ENCODE measurements around the gene POLD4.

POLD4 gene

GRCh38 chr11:67317205-67317887 is 36.0 kb downstream of the POLD4 start:
- DNase-seq (ENCODE audit: low spot score in 2 of 2), result peak; percentile 97 to 98
- Histone ChIP-seq H3K36me3 (replicated peaks) (no peaks in the 10 kb centered on the region), H3K9me3 (no peaks in the 10 kb centered on the region), H3K27me3 (ENCODE audit: low read depth) (no peaks in the 10 kb centered on the region), H3K4me3 (peak overlapping the region; percentile 59), H3K4me1 (peaks cover 3% of the 10 kb centered on the region; the same call in 1 of the 2 replicates)
- in situ Hi-C loops (cut with MboI; ENCODE audit: low sequenced_read_pairs), result loop anchor here (5.0 to 10.0 kb wide), 2 partner anchors 55 to 233 kb away; no protein-coding TSS in a partner anchor

GRCh38 chr11:67316882-67317204 is 36.5 kb downstream of the POLD4 start:
- H3K36me3 ChIP-seq (replicated peaks), result no peaks in the 10 kb centered on the region
- no peaks in the 10 kb centered on the region for H3K27me3 ChIP-seq (ENCODE audit: low read depth)
- H3K4me1 ChIP-seq, result peaks cover 3% of the 10 kb centered on the region; the same call in 1 of the 2 replicates
- in situ Hi-C loops (cut with MboI; ENCODE audit: low sequenced_read_pairs), result loop anchor here (5.0 to 10.0 kb wide), 2 partner anchors 55 to 232 kb away; no protein-coding TSS in a partner anchor
- DNase-seq (ENCODE audit: low spot score in 2 of 2), result no peak
- H3K4me3 ChIP-seq, result peak overlapping the region; percentile 59
- no peaks in the 10 kb centered on the region for H3K9me3 ChIP-seq

GRCh38 chr11:67315325-67315909 is 37.9 kb downstream of the POLD4 start:
- H3K4me1 ChIP-seq, result peaks cover 3% of the 10 kb centered on the region; the same call in 1 of the 2 replicates
- DNase-seq (ENCODE audit: low spot score in 2 of 2), result no peak
- H3K9me3 ChIP-seq, result no peaks in the 10 kb centered on the region
- in situ Hi-C loops (cut with MboI; ENCODE audit: low sequenced_read_pairs), result loop anchor here (5.0 to 10.0 kb wide), 2 partner anchors 53 to 231 kb away; no protein-coding TSS in a partner anchor
- no peaks in the 10 kb centered on the region for H3K36me3 ChIP-seq (replicated peaks)
- H3K27me3 ChIP-seq (ENCODE audit: low read depth), result no peaks in the 10 kb centered on the region
- no peak overlapping the region for H3K4me3 ChIP-seq

- DNase-seq (ENCODE audit: low spot score in 2 of 2), result no peak
- H3K36me3 ChIP-seq (replicated peaks), result peaks cover 5% of the 10 kb centered on the region; the same call in 1 of the 2 replicates
- H3K9me3 ChIP-seq, result no peaks in the 10 kb centered on the region
- in situ Hi-C loops (cut with MboI; ENCODE audit: low sequenced_read_pairs), result loop anchor here (10.0 kb wide), 1 partner anchor 229 kb away; no protein-coding TSS in a partner anchor
- H3K4me3 ChIP-seq, result no peak overlapping the region
- H3K4me1 ChIP-seq, result peaks cover 3% of the 10 kb centered on the region; the same call in 1 of the 2 replicates
- H3K27me3 ChIP-seq (ENCODE audit: low read depth), result no peaks in the 10 kb centered on the region
These were observed 39.1 kb downstream of the POLD4 start for GRCh38 chr11:67314218-67314617.

- peaks cover 8% of the 10 kb centered on the region for H3K36me3 ChIP-seq (replicated peaks)
- in situ Hi-C loops (cut with MboI; ENCODE audit: low sequenced_read_pairs), result loop anchor here (10.0 kb wide), 1 partner anchor 229 kb away; no protein-coding TSS in a partner anchor
- H3K27me3 ChIP-seq (ENCODE audit: low read depth), result no peaks in the 10 kb centered on the region
These were observed 40.0 kb downstream of the POLD4 start for GRCh38 chr11:67313125-67313890.

GRCh38 chr11:67312187-67313021 is 40.9 kb downstream of the POLD4 start:
- Histone ChIP-seq H3K4me1 (peaks cover 3% of the 10 kb centered on the region; the same call in 1 of the 2 replicates), H3K27me3 (ENCODE audit: low read depth) (no peaks in the 10 kb centered on the region), H3K4me3 (no peak overlapping the region), H3K9me3 (no peaks in the 10 kb centered on the region), H3K36me3 (replicated peaks) (peaks cover 12% of the 10 kb centered on the region)
- in situ Hi-C loops (cut with MboI; ENCODE audit: low sequenced_read_pairs), result loop anchor here (10.0 kb wide), 1 partner anchor 228 kb away; no protein-coding TSS in a partner anchor
- DNase-seq (ENCODE audit: low spot score in 2 of 2), result no peak

More at GRCh38 chr11:67313125-67313890, 40.0 kb downstream of the POLD4 start:
- no peak for DNase-seq (ENCODE audit: low spot score in 2 of 2)
- Histone ChIP-seq H3K4me3 (no peak overlapping the region), H3K9me3 (no peaks in the 10 kb centered on the region), H3K4me1 (peaks cover 3% of the 10 kb centered on the region; the same call in 1 of the 2 replicates)

- Histone ChIP-seq H3K4me3 (no peak overlapping the region), H3K9me3 (no peaks in the 10 kb centered on the region), H3K4me1 (peaks cover 3% of the 10 kb centered on the region; the same call in 1 of the 2 replicates), H3K36me3 (replicated peaks) (peaks cover 14% of the 10 kb centered on the region), H3K27me3 (ENCODE audit: low read depth) (no peaks in the 10 kb centered on the region)
- in situ Hi-C loops (cut with MboI; ENCODE audit: low sequenced_read_pairs), result loop anchor here (10.0 kb wide), 1 partner anchor 227 kb away; no protein-coding TSS in a partner anchor
- DNase-seq (ENCODE audit: low spot score in 2 of 2), result no peak
These were observed 41.7 kb downstream of the POLD4 start for GRCh38 chr11:67311556-67312082.

GRCh38 chr11:67311051-67311555 is 42.2 kb downstream of the POLD4 start:
- in situ Hi-C loops (cut with MboI; ENCODE audit: low sequenced_read_pairs), result loop anchor here (10.0 kb wide), 1 partner anchor 226 kb away; no protein-coding TSS in a partner anchor
- H3K36me3 ChIP-seq (replicated peaks), result peaks cover 14% of the 10 kb centered on the region

GRCh38 chr11:67310246-67311050 is 42.9 kb downstream of the POLD4 start:
- no peaks in the 10 kb centered on the region for H3K9me3 ChIP-seq
- H3K27me3 ChIP-seq (ENCODE audit: low read depth), result no peaks in the 10 kb centered on the region
- in situ Hi-C loops (cut with MboI; ENCODE audit: low sequenced_read_pairs), result loop anchor here (10.0 kb wide), 1 partner anchor 226 kb away; no protein-coding TSS in a partner anchor
- H3K4me1 ChIP-seq, result no peaks in the 10 kb centered on the region
- peaks cover 14% of the 10 kb centered on the region for H3K36me3 ChIP-seq (replicated peaks)
- H3K4me3 ChIP-seq, result no peak overlapping the region
- no peak for DNase-seq (ENCODE audit: low spot score in 2 of 2)

More at GRCh38 chr11:67311051-67311555, 42.2 kb downstream of the POLD4 start:
- H3K4me1 ChIP-seq, result no peaks in the 10 kb centered on the region
- no peak for DNase-seq (ENCODE audit: low spot score in 2 of 2)
- H3K4me3 ChIP-seq, result no peak overlapping the region
- no peaks in the 10 kb centered on the region for H3K27me3 ChIP-seq (ENCODE audit: low read depth)
- H3K9me3 ChIP-seq, result no peaks in the 10 kb centered on the region

GRCh38 chr11:67309661-67310061 is 43.7 kb downstream of the POLD4 start:
- H3K4me1 ChIP-seq, result peaks cover 2% of the 10 kb centered on the region
- no peak for DNase-seq (ENCODE audit: low spot score in 2 of 2)
- H3K36me3 ChIP-seq (replicated peaks), result peaks cover 14% of the 10 kb centered on the region
- no peak overlapping the region for H3K4me3 ChIP-seq
- no peaks in the 10 kb centered on the region for H3K27me3 ChIP-seq (ENCODE audit: low read depth)
- in situ Hi-C loops (cut with MboI; ENCODE audit: low sequenced_read_pairs), result loop anchor here (10.0 kb wide), 1 partner anchor 225 kb away; no protein-coding TSS in a partner anchor
- no peaks in the 10 kb centered on the region for H3K9me3 ChIP-seq

GRCh38 chr11:67309166-67309565 is 44.2 kb downstream of the POLD4 start:
- H3K4me3 ChIP-seq, result no peak overlapping the region
- no peaks in the 10 kb centered on the region for H3K27me3 ChIP-seq (ENCODE audit: low read depth)
- in situ Hi-C loops (cut with MboI; ENCODE audit: low sequenced_read_pairs), result no loop called here
- DNase-seq (ENCODE audit: low spot score in 2 of 2), result no peak
- H3K9me3 ChIP-seq, result no peaks in the 10 kb centered on the region
- H3K36me3 ChIP-seq (replicated peaks), result peaks cover 14% of the 10 kb centered on the region
- H3K4me1 ChIP-seq, result peaks cover 7% of the 10 kb centered on the region
